ENCODE data around the gene DNAH2.
A peak's percentile ranks its signal among the peaks of the same experiment; 100 is the strongest.

DNAH2 gene

GRCh38 chr17:7781429-7781828 lies 63.9 kb downstream of the DNAH2 start:
- no peak for DNase-seq

GRCh38 chr17:7782240-7782639 lies 64.7 kb downstream of the DNAH2 start:
- peak; percentile 19 to 29 (median 24) for DNase-seq

GRCh38 chr17:7786866-7787265 lies 69.3 kb downstream of the DNAH2 start:
- no peak for DNase-seq

GRCh38 chr17:7789131-7789530 lies 71.6 kb downstream of the DNAH2 start:
- no peak for DNase-seq

GRCh38 chr17:7790150-7790549 lies 72.6 kb downstream of the DNAH2 start:
- DNase-seq: no peak

GRCh38 chr17:7792611-7793010 lies 75.1 kb downstream of the DNAH2 start:
- no peak for DNase-seq

- peak in 1 of 3 donors; percentile 9 for DNase-seq
These were observed 76.6 kb downstream of the DNAH2 start for GRCh38 chr17:7794075-7794663.

- no peak for DNase-seq
These were observed 80.4 kb downstream of the DNAH2 start for GRCh38 chr17:7797976-7798375.

GRCh38 chr17:7798839-7799238 lies 81.3 kb downstream of the DNAH2 start:
- no peak for DNase-seq

- no peak for DNase-seq
These were observed 86.4 kb downstream of the DNAH2 start for GRCh38 chr17:7803981-7804380.

- peak; percentile 28 to 43 (median 36) for DNase-seq
These were observed 89.0 kb downstream of the DNAH2 start for GRCh38 chr17:7806587-7806986.

- DNase-seq: no peak
These were observed 89.7 kb downstream of the DNAH2 start for GRCh38 chr17:7807206-7807605.

GRCh38 chr17:7809086-7809790 lies 91.7 kb downstream of the DNAH2 start:
- DNase-seq: no peak

GRCh38 chr17:7809791-7810343 lies 92.3 kb downstream of the DNAH2 start:
- DNase-seq: peak in 2 of 3 donors; percentile 15

GRCh38 chr17:7811251-7811650 lies 93.7 kb downstream of the DNAH2 start:
- peak; percentile 21 to 41 (median 29) for DNase-seq

- DNase-seq: no peak
These were observed 97.4 kb downstream of the DNAH2 start for GRCh38 chr17:7814969-7815368.

- no peak for DNase-seq
These were observed 99.5 kb downstream of the DNAH2 start for GRCh38 chr17:7816926-7817642.

GRCh38 chr17:7817643-7817964 lies 100.1 kb downstream of the DNAH2 start:
- no peak for DNase-seq

GRCh38 chr17:7818026-7818425 lies 100.5 kb downstream of the DNAH2 start:
- no peak for DNase-seq

- DNase-seq: no peak
These were observed 101.5 kb downstream of the DNAH2 start for GRCh38 chr17:7818746-7819645.

- DNase-seq: no peak
These were observed 102.7 kb downstream of the DNAH2 start for GRCh38 chr17:7820231-7820630.

GRCh38 chr17:7822126-7822525 lies 104.6 kb downstream of the DNAH2 start:
- no peak for DNase-seq

- DNase-seq: no peak
These were observed 106.0 kb downstream of the DNAH2 start for GRCh38 chr17:7823581-7824001.

All from suppressor macrophage treated with lipopolysaccharide for 1 hour (primary cell).